Neuronal stem cell (in vitro differentiated cells): ENCODE results near the gene SPINK8.

Experiments
- DNase-seq: peaks from one replicate; pipeline ENCODE4 v3.0.0-alpha.2; 2013; ENCODE audit warnings: low spot score
- H2AFZ ChIP-seq: one replicate; pipeline ENCODE4 v1.6.1; 2013; ENCODE audit warnings: mild to moderate bottlenecking, low read length, inconsistent platforms
- H2AK5ac ChIP-seq: 2 replicates; pipeline ENCODE4 v1.6.1; 2013; ENCODE audit warnings: low read depth, mild to moderate bottlenecking, inconsistent platforms, low read length, moderate library complexity, mixed read lengths
- H2BK120ac ChIP-seq: 2 replicates; pipeline ENCODE4 v1.6.1; 2013; ENCODE audit warnings: low read depth, mild to moderate bottlenecking, inconsistent platforms, low read length, moderate library complexity, mixed read lengths
- H2BK12ac ChIP-seq: one replicate; pipeline ENCODE4 v1.6.1; 2013; ENCODE audit warnings: low read length, inconsistent platforms
- H2BK15ac ChIP-seq: 2 replicates; pipeline ENCODE4 v1.6.1; 2013; ENCODE audit warnings: mild to moderate bottlenecking, low read length, inconsistent platforms, mixed read lengths
- H2BK5ac ChIP-seq: one replicate; pipeline ENCODE4 v1.6.1; 2013; ENCODE audit warnings: inconsistent platforms, mild to moderate bottlenecking, low read length, moderate library complexity
- H3K14ac ChIP-seq: one replicate; pipeline ENCODE4 v1.6.1; 2013; ENCODE audit warnings: low read length, inconsistent platforms
- H3K18ac ChIP-seq: 2 replicates; pipeline ENCODE4 v1.6.1; 2013; ENCODE audit warnings: low read length, inconsistent platforms
- H3K23ac ChIP-seq: 2 replicates; pipeline ENCODE4 v1.6.1; 2013; ENCODE audit warnings: low read depth, mild to moderate bottlenecking, mixed read lengths, low read length, inconsistent platforms; ENCODE audit not compliant: poor library complexity
- H3K27ac ChIP-seq: replicated peaks from 3 replicates; pipeline ENCODE4 v1.5.1; 2013; ENCODE audit warnings: low read length, inconsistent platforms
- H3K27me3 ChIP-seq, 3 experiments: 2 replicates each; pipeline ENCODE4 v1.6.1; 2013; ENCODE audit warnings: low read length in 3 of 3, mild to moderate bottlenecking in 2 of 3, inconsistent platforms in 1 of 3, low read depth in 1 of 3, mixed read lengths in 1 of 3, moderate library complexity in 1 of 3; ENCODE audit not compliant: control insufficient read depth in 3 of 3, insufficient read depth in 3 of 3
- H3K36me3 ChIP-seq, 2 donors: replicated peaks in 1 of 2; 2 replicates each; pipeline ENCODE4 v1.6.1; 2013; ENCODE audit warnings: low read length in 2 of 2; ENCODE audit not compliant: control insufficient read depth in 2 of 2, insufficient read depth in 2 of 2
- H3K4ac ChIP-seq: 2 replicates; pipeline ENCODE4 v1.6.1; 2013; ENCODE audit warnings: inconsistent platforms, mild to moderate bottlenecking, low read length, moderate library complexity
- H3K4me1 ChIP-seq, 2 donors: 1 replicate in 1 of 2; 2 replicates in 1 of 2; pipeline ENCODE4 v1.6.1; 2013; ENCODE audit warnings: low read length in 2 of 2, low read depth in 1 of 2; ENCODE audit not compliant: control insufficient read depth in 2 of 2, insufficient read depth in 1 of 2
- H3K4me2 ChIP-seq: one replicate; pipeline ENCODE4 v1.6.1; 2013; ENCODE audit warnings: mild to moderate bottlenecking, low read length, inconsistent platforms; ENCODE audit not compliant: insufficient read depth, poor library complexity, severe bottlenecking
- H3K4me3 ChIP-seq, 2 donors: 2 replicates each; pipeline ENCODE4 v1.5.1; 2013; ENCODE audit warnings: low read length in 2 of 2, mild to moderate bottlenecking in 2 of 2, inconsistent platforms in 1 of 2, moderate library complexity in 1 of 2
- H3K79me1 ChIP-seq: one replicate; pipeline ENCODE4 v1.6.1; 2013; ENCODE audit warnings: low read depth, mild to moderate bottlenecking, inconsistent platforms, low read length, moderate library complexity
- H3K9ac ChIP-seq: one replicate; pipeline ENCODE4 v1.6.1; 2013; ENCODE audit warnings: mild to moderate bottlenecking, low read depth, low read length, inconsistent platforms; ENCODE audit not compliant: poor library complexity
- H3K9me3 ChIP-seq, 2 donors: replicated peaks in 1 of 2; 2 replicates each; pipeline versions ENCODE3 to v1.6.1; 2013; ENCODE audit warnings: low read length in 2 of 2, mild to moderate bottlenecking in 2 of 2, inconsistent platforms in 1 of 2, low read depth in 1 of 2, mixed read lengths in 1 of 2, moderate library complexity in 1 of 2; ENCODE audit not compliant: control insufficient read depth in 2 of 2, insufficient read depth in 1 of 2
- H4K8ac ChIP-seq: one replicate; pipeline ENCODE4 v1.6.1; 2013; ENCODE audit warnings: low read depth, mild to moderate bottlenecking, inconsistent platforms, low read length, moderate library complexity
- H4K91ac ChIP-seq: one replicate; pipeline ENCODE4 v1.6.1; 2013; ENCODE audit warnings: low read length, low read depth, mild to moderate bottlenecking, inconsistent platforms; ENCODE audit not compliant: poor library complexity
- WGBS, 2 donors: extraction: QIAGEN DNeasy Blood & Tissue Kit; methylation state at CpG; one replicate each; pipeline ENCODE4 v1.1.7; 2013; ENCODE audit warnings: missing lambda C conversion rate in 2 of 2, mixed read lengths in 1 of 2; ENCODE audit not compliant: insufficient read length in 2 of 2, insufficient replicate concordance in 1 of 2; ENCODE audit errors: extremely low coverage in 2 of 2; 5-methylcytosine and 5-hydroxymethylcytosine counted together

Gene SPINK8

GRCh38 chr3:48276911-48277641, 56.4 kb downstream of the SPINK8 start:
- H3K9me3 ChIP-seq: peaks cover 5% of the 10 kb centered on the region in 2 donors
- H4K91ac ChIP-seq: no peak overlapping the region
- no peak overlapping the region for H3K27ac ChIP-seq
- peaks cover 0 to 7% of the 10 kb centered on the region in 2 donors for H3K36me3 ChIP-seq
- no peak overlapping the region for H3K4me2 ChIP-seq
- H3K4me3 ChIP-seq: no peak overlapping the region
- no peak overlapping the region for H2BK120ac ChIP-seq
- H2BK5ac ChIP-seq: no peak overlapping the region
- no peak overlapping the region for H3K23ac ChIP-seq
- no peaks in the 10 kb centered on the region for H3K27me3 ChIP-seq
- H3K4me1 ChIP-seq: peaks cover 2 to 7% of the 10 kb centered on the region in 2 donors
- no peak overlapping the region for H2BK15ac ChIP-seq
- no peak for DNase-seq
- no CpG with 5 or more reads among the region's 7 CpGs for WGBS, 2 donors
- no peak overlapping the region for H2BK12ac ChIP-seq
- H3K18ac ChIP-seq: no peak overlapping the region
- no peaks in the 10 kb centered on the region for H3K79me1 ChIP-seq
- no peak overlapping the region for H3K9ac ChIP-seq
- no peak overlapping the region for H3K14ac ChIP-seq
- no peak overlapping the region for H4K8ac ChIP-seq
- no peak overlapping the region for H2AK5ac ChIP-seq
- H2AFZ ChIP-seq: no peak overlapping the region
- no peak overlapping the region for H3K4ac ChIP-seq

DNA sequence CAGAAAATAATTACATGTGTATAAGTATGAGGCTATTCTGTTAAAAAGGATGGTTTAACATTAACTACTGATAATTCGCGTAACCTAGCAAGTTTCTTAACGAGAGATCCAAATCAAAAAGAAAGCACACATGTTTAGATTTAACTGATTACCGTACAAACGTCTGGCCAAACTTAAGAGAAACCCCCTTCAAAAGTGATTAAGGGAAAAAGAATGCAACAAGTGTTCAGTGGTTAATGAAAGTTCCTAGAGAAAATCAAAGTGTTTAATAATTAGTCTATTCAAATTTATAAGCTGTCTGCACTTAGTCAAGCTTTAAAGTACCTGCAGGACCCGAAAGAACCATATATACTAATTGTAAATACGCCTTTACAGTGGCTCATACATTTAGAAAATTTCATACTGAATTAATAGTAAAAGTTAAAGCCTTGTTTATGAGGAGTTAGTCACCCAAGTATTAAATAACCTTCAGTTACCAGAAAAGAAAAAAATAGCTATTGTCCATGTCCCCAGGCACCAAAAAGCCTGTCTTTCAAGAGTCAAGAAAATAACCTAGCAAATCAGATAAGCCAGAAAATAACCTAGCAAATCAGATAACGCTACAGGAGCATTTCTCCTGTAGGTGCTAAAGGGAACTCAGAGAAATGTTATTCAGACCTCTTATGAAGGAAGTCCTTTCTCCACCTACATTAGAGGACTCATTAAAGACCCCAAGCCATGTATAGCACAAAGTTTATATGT, 58.0 kb downstream of the SPINK8 start:
- Histone ChIP-seq H2BK15ac (no peak overlapping the region), H2BK5ac (no peak overlapping the region), H4K8ac (no peak overlapping the region), H3K9ac (no peak overlapping the region), H3K27me3 (no peaks in the 10 kb centered on the region), H3K23ac (no peak overlapping the region), H2AK5ac (no peak overlapping the region), H3K4me2 (no peak overlapping the region), H2AFZ (no peak overlapping the region), H3K4me1 (peaks cover 2 to 7% of the 10 kb centered on the region in 2 donors), H2BK12ac (no peak overlapping the region), H3K79me1 (no peaks in the 10 kb centered on the region), H3K9me3 (peaks cover 5 to 11% of the 10 kb centered on the region in 2 donors), H4K91ac (no peak overlapping the region), H3K4ac (no peak overlapping the region), H3K27ac (no peak overlapping the region), H2BK120ac (no peak overlapping the region), H3K18ac (no peak overlapping the region), H3K14ac (no peak overlapping the region), H3K36me3 (peaks cover 5 to 19% of the 10 kb centered on the region in 2 donors), H3K4me3 (no peak overlapping the region)
- WGBS, 2 donors: no CpG with 5 or more reads among the region's 8 CpGs
- no peak for DNase-seq

GRCh38 chr3:48274452-48274851, 59.0 kb downstream of the SPINK8 start:
- no peak overlapping the region for H3K9ac ChIP-seq
- no peak overlapping the region for H2AK5ac ChIP-seq
- H3K4me1 ChIP-seq: peaks cover 2 to 7% of the 10 kb centered on the region in 2 donors
- H2BK120ac ChIP-seq: no peak overlapping the region
- H3K27me3 ChIP-seq: no peaks in the 10 kb centered on the region
- H3K14ac ChIP-seq: no peak overlapping the region
- no peak overlapping the region for H2BK5ac ChIP-seq
- peaks cover 15 to 28% of the 10 kb centered on the region in 2 donors for H3K36me3 ChIP-seq
- H3K4ac ChIP-seq: no peak overlapping the region
- H3K18ac ChIP-seq: no peak overlapping the region
- no CpG with 5 or more reads among the region's 10 CpGs for WGBS, 2 donors
- no peak overlapping the region for H3K4me2 ChIP-seq
- no peak overlapping the region for H4K8ac ChIP-seq
- no peak overlapping the region for H2BK12ac ChIP-seq
- H3K23ac ChIP-seq: peak overlapping the region; percentile 44
- no peak overlapping the region for H2AFZ ChIP-seq
- no peak overlapping the region for H3K4me3 ChIP-seq
- no peak overlapping the region for H3K27ac ChIP-seq
- H2BK15ac ChIP-seq: no peak overlapping the region
- peaks cover 5 to 13% of the 10 kb centered on the region in 2 donors for H3K9me3 ChIP-seq
- H4K91ac ChIP-seq: no peak overlapping the region
- DNase-seq: no peak
- H3K79me1 ChIP-seq: no peaks in the 10 kb centered on the region

DNA sequence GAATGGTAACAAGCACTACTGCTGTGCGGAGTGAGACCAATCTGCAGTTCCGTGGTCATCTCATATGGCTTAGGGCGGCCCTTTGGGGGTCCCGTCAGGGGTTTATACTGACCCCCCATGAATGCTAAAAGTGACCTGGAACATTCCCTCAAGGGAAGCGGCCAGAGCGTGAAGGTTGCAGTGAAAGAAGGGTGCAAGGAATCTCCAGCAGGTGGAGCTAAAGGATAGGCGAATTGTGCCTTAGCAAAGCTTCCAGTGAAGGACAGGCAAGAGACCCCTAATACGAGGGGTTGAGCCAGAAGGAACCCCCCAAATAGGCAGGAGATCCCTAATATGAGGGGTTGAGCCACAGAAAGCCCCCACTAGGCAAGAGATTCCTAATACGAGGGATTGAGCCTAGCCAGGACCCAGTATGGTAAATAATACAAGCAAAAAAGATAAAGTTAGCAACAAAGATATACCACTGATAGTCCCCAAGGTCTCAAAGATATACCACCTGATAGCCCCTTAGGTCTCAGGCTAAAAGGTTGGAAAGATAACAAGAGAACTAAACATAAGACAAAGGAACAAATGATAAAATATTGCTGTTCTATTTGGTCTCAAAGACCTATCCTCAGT, 59.8 kb downstream of the SPINK8 start:
- no peak overlapping the region for H3K4me3 ChIP-seq
- H2BK15ac ChIP-seq: no peak overlapping the region
- no peak overlapping the region for H3K18ac ChIP-seq
- no peak overlapping the region for H3K14ac ChIP-seq
- no peak overlapping the region for H3K23ac ChIP-seq
- DNase-seq: peak; percentile 43
- H3K9me3 ChIP-seq: peaks cover 5 to 14% of the 10 kb centered on the region in 2 donors
- no peak overlapping the region for H2BK120ac ChIP-seq
- H2BK12ac ChIP-seq: no peak overlapping the region
- peaks cover 23 to 35% of the 10 kb centered on the region in 2 donors for H3K36me3 ChIP-seq
- no peaks in the 10 kb centered on the region for H3K27me3 ChIP-seq
- no peak overlapping the region for H2AK5ac ChIP-seq
- no peak overlapping the region for H3K4me2 ChIP-seq
- peaks cover 2 to 6% of the 10 kb centered on the region in 2 donors for H3K4me1 ChIP-seq
- no peak overlapping the region for H4K8ac ChIP-seq
- no peak overlapping the region for H3K4ac ChIP-seq
- no peak overlapping the region for H2BK5ac ChIP-seq
- WGBS, 2 donors: no CpG with 5 or more reads among the region's 9 CpGs
- no peak overlapping the region for H2AFZ ChIP-seq
- no peak overlapping the region for H3K27ac ChIP-seq
- H3K79me1 ChIP-seq: no peaks in the 10 kb centered on the region
- H3K9ac ChIP-seq: no peak overlapping the region
- no peak overlapping the region for H4K91ac ChIP-seq
